Measurements from ENCODE around the gene RGSL1.

DNA sequence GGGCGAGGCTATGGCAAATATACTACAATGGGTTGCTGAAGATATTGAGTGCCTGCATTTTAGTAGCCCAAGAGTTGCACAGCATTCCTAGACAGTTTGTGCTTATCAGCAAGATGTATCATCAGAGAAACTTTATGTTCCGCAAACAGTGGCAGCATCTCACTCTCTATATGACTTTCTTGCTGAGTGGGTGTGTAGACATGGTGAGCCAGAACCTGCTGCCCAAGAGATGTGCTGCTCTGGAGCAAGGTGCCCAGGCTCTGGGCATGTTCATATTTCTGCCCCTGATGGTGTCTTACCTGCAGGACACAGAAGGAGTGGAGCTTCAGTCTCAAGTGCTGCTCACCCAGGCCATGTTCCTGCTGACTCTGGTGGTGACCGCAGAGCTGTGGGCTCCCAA, 8.2 kb upstream of the RGSL1 start:
- TF ChIP-seq, protein P1, sequence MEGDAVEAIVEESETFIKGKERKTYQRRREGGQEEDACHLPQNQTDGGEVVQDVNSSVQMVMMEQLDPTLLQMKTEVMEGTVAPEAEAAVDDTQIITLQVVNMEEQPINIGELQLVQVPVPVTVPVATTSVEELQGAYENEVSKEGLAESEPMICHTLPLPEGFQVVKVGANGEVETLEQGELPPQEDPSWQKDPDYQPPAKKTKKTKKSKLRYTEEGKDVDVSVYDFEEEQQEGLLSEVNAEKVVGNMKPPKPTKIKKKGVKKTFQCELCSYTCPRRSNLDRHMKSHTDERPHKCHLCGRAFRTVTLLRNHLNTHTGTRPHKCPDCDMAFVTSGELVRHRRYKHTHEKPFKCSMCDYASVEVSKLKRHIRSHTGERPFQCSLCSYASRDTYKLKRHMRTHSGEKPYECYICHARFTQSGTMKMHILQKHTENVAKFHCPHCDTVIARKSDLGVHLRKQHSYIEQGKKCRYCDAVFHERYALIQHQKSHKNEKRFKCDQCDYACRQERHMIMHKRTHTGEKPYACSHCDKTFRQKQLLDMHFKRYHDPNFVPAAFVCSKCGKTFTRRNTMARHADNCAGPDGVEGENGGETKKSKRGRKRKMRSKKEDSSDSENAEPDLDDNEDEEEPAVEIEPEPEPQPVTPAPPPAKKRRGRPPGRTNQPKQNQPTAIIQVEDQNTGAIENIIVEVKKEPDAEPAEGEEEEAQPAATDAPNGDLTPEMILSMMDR (IDR thresholded peaks at IDR 0.05; ENCODE audit: borderline replicate concordance, extremely low read depth, low read length, poor library complexity, severe bottlenecking) = no peak
- no peak for TF ChIP-seq EZH2 (IDR thresholded peaks at IDR 0.05; ENCODE audit: borderline replicate concordance, low read depth, low read length, severe bottlenecking)

Data from DND-41 (cell line).